Stimulated activated CD8-positive, alpha-beta memory T cell treated with anti-CD3 and anti-CD28 coated beads, Interleukin-7, amount 100 ng/mL, for 48 hours (primary cell): ENCODE measurements around the gene C15orf40.
"Not testable (repeated sequence)": the region's sequence is repeated elsewhere in the genome, so short reads cannot be mapped to it uniquely, and the experiment has no call there.

Experiments used
- DNase-seq, 2 donors: peaks; one replicate each; pipeline ENCODE4 v3.0.0-alpha.2; 2020; ENCODE audit warnings: low read depth in 1 of 2; ENCODE audit errors: extremely low read depth in 1 of 2

C15orf40 gene

GRCh38 chr15:82952158-82953081 is 59.0 kb downstream of the C15orf40 start, which contains the start of gene HOMER2:
Gene HOMER2 (minus strand): TSS chr15:82952720. CDS start chr15:82952535, 185 bp downstream.
- no peak for DNase-seq

- DNase-seq = no peak
Observed at GRCh38 chr15:82951472-82952157, 59.8 kb downstream of the C15orf40 start.

GRCh38 chr15:82950746-82951370 is 60.6 kb downstream of the C15orf40 start:
- DNase-seq = no peak

GRCh38 chr15:82950295-82950694 is 61.1 kb downstream of the C15orf40 start:
- no peak for DNase-seq

- no peak for DNase-seq
Observed at GRCh38 chr15:82946155-82946701, 65.2 kb downstream of the C15orf40 start.

GRCh38 chr15:82945326-82945725 is 66.1 kb downstream of the C15orf40 start:
- no peak for DNase-seq

GRCh38 chr15:82944821-82945220 is 66.6 kb downstream of the C15orf40 start:
- no peak for DNase-seq

- DNase-seq = no peak
Observed at GRCh38 chr15:82944056-82944455, 67.4 kb downstream of the C15orf40 start.

GRCh38 chr15:82943176-82943575 is 68.3 kb downstream of the C15orf40 start:
- DNase-seq = no peak

- DNase-seq = no peak
Observed at GRCh38 chr15:82942691-82943090, 68.7 kb downstream of the C15orf40 start.

GRCh38 chr15:82939678-82940077 is 71.8 kb downstream of the C15orf40 start:
- DNase-seq = not testable (repeated sequence)
